SK-N-SH treated with all-trans-retinoic acid at 6 μM for 48 hours (cell line): Measurements from ENCODE around the gene RAB38.

Experiments
- CSRNP3 ChIP-seq: fragments of 250-450 bp; sonication (Bioruptor Pico); IDR thresholded peaks from 2 replicates; pipeline ENCODE4 v1.5.1; 2021; ENCODE audit warnings: mild to moderate bottlenecking, moderate library complexity
- PPARA ChIP-seq: fragments of 250-450 bp; sonication (Bioruptor Pico); IDR thresholded peaks from 2 replicates; pipeline ENCODE4 v1.5.0; 2020; ENCODE audit warnings: mild to moderate bottlenecking, borderline replicate concordance

- no peak for TF ChIP-seq CSRNP3
- TF ChIP-seq PPARA (CRISPR knock-in tag), result no peak
Observed at GRCh38 chr11:88103337-88104206, 71.7 kb downstream of the RAB38 start.
